ENCODE data around the gene ATP5IF1. TPM values are rescaled to one million over a fixed set of nuclear protein-coding genes. Genes with fewer than 3 reads are reported as not detected.
A peak's percentile ranks its signal among the peaks of the same experiment; 100 is the strongest.

Gene ATP5IF1
- total and polyA plus RNA-seq, 10 of the 15 experiments (the other 5 are each of a cell fraction or from before 2014, with no cell fraction given), result 253 to 1,210 (median 418) TPM

- TF ChIP-seq STAT1 (conservative IDR thresholded peaks at IDR 0.05), result no peak
- TF ChIP-seq SPI1 (IDR thresholded peaks at IDR 0.05; ENCODE audit: borderline replicate concordance, insufficient read depth, low read depth, low read length), result no peak
- no peak for TF ChIP-seq SIX5 (IDR thresholded peaks at IDR 0.05; ENCODE audit: low read depth, low read length, severe bottlenecking)
- no peak for TF ChIP-seq JUNB (IDR thresholded peaks at IDR 0.05)
These were observed 2.7 kb upstream of the ATP5IF1 start (continued) for GRCh38 chr1:28233264-28233606.

GRCh38 chr1:28236656-28237322, 865 bp downstream of the ATP5IF1 start:
- Histone ChIP-seq H3K4me1 (ENCODE audit: control insufficient read depth, insufficient read depth, low read length) (peaks cover 15% of the 10 kb centered on the region), H3K27me3 (replicated peaks in 1 of 2; ENCODE audit: control insufficient read depth in 2 of 2, insufficient read depth in 2 of 2, low read length in 1 of 2) (no peaks in the 10 kb centered on the region), H3K4me3 (peak overlapping the region; percentile 71), H3K4me2 (ENCODE audit: control insufficient read depth, insufficient read depth) (peak overlapping the region; percentile 90), H2AFZ (ENCODE audit: control insufficient read depth, low read depth, low read length) (no peak overlapping the region), H3K36me3 (ENCODE audit: control insufficient read depth in 2 of 2, insufficient read depth in 2 of 2, low read length in 1 of 2) (peaks cover 0 to 3% of the 10 kb centered on the region in 2 experiments; a peak in 2 of 4 replicates), H4K20me1 (ENCODE audit: control insufficient read depth, insufficient read depth) (no peaks in the 10 kb centered on the region), H3K79me2 (ENCODE audit: control insufficient read depth, insufficient read depth, low read length) (peaks cover 36% of the 10 kb centered on the region), H3K27ac (ENCODE audit: control insufficient read depth, insufficient read depth) (peak overlapping the region; percentile 86), H3K9me3 (replicated peaks; ENCODE audit: control insufficient read depth, insufficient read depth, low read length) (no peaks in the 10 kb centered on the region), H3K9ac (ENCODE audit: control insufficient read depth, insufficient read depth, low read length) (peak overlapping the region; percentile 78)
- BruUV-seq (replicated peaks), result no TSS peak
- 3% methylated on average over 20 of the region's 20 CpGs for WGBS (ENCODE audit: insufficient coverage, insufficient replicate concordance, low lambda C conversion rate, missing lambda C conversion rate)
- ChIA-PET SMC1A (ENCODE audit: uncharacterized antibody, unreplicated experiment) (interaction anchor here (0.8 to 6.6 kb wide), 6 partner anchors 10 to 198 kb away, joined by 3 to 84 read pairs (median 3); no protein-coding TSS in a partner anchor), POLR2A (interaction anchor here (0.5 to 4.2 kb wide), 8 partner anchors 10 to 500 kb away, joined by 3 to 125 read pairs (median 4); partner anchors contain the start of genes MED18 and YTHDF2), RAD21 (ENCODE audit: unreplicated experiment) (interaction anchor here (0.8 to 4.7 kb wide), 4 partner anchors 9 to 60 kb away, joined by 3 to 54 read pairs (median 8); partner anchors contain the start of gene PTAFR), CTCF (interaction anchor here (0.5 to 4.4 kb wide), 7 partner anchors 9 to 407 kb away, joined by 3 to 28 read pairs (median 5); partner anchors contain the start of gene PPP1R8)
- TF ChIP-seq RFX5 (IDR thresholded peaks at IDR 0.05; ENCODE audit: low read depth, low read length), result no peak
- TF ChIP-seq TARDBP (IDR thresholded peaks at IDR 0.05; ENCODE audit: borderline replicate concordance), result peak; percentile 3; the same call in 1 of the 2 replicates
- TF ChIP-seq, protein P1, sequence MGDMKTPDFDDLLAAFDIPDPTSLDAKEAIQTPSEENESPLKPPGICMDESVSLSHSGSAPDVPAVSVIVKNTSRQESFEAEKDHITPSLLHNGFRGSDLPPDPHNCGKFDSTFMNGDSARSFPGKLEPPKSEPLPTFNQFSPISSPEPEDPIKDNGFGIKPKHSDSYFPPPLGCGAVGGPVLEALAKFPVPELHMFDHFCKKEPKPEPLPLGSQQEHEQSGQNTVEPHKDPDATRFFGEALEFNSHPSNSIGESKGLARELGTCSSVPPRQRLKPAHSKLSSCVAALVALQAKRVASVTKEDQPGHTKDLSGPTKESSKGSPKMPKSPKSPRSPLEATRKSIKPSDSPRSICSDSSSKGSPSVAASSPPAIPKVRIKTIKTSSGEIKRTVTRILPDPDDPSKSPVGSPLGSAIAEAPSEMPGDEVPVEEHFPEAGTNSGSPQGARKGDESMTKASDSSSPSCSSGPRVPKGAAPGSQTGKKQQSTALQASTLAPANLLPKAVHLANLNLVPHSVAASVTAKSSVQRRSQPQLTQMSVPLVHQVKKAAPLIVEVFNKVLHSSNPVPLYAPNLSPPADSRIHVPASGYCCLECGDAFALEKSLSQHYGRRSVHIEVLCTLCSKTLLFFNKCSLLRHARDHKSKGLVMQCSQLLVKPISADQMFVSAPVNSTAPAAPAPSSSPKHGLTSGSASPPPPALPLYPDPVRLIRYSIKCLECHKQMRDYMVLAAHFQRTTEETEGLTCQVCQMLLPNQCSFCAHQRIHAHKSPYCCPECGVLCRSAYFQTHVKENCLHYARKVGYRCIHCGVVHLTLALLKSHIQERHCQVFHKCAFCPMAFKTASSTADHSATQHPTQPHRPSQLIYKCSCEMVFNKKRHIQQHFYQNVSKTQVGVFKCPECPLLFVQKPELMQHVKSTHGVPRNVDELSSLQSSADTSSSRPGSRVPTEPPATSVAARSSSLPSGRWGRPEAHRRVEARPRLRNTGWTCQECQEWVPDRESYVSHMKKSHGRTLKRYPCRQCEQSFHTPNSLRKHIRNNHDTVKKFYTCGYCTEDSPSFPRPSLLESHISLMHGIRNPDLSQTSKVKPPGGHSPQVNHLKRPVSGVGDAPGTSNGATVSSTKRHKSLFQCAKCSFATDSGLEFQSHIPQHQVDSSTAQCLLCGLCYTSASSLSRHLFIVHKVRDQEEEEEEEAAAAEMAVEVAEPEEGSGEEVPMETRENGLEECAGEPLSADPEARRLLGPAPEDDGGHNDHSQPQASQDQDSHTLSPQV (IDR thresholded peaks at IDR 0.05), result no peak
- TF ChIP-seq MTA3 (IDR thresholded peaks at IDR 0.05; ENCODE audit: borderline replicate concordance, low read length), result no peak; the same call in 1 of the 2 replicates
- TF ChIP-seq MYC (IDR thresholded peaks at IDR 0.05; ENCODE audit: insufficient read depth, insufficient read length, insufficient replicate concordance, low read length, severe bottlenecking), result no peak
- no peak for TF ChIP-seq POLR2A (IDR thresholded peaks at IDR 0.05; ENCODE audit: low read depth, low read length)
- in situ Hi-C loops (cut with MboI) (no loop called here), intact Hi-C loops (cut with micrococcal nuclease; ENCODE audit: unreplicated experiment) (no loop called here)
- FAIRE-seq (no peak), DNase-seq (ENCODE audit: low read depth, low spot score) (no peak), ATAC-seq (peak; percentile 4)
